B cell (primary cell): Measurements from ENCODE around the gene TNFAIP8L1. TPM values are rescaled to one million over a fixed set of nuclear protein-coding genes. Genes with fewer than 3 reads are reported as not detected.

Experiments used
- ATAC-seq: fragments of 200-7000 bp; cut with Tn5 transposase; one replicate; pipeline ENCODE4 v1.10.0; 2021; ENCODE audit warnings: low read depth, mild to moderate bottlenecking, moderate number of reproducible peaks, moderate library complexity
- CTCF ChIA-PET: fragments of 350-600 bp; sonication (Branson Sonifier 250); formaldehyde crosslinking; loops from one replicate; lab custom pipeline; 2021; ENCODE audit warnings: antibody characterized with exemption, inconsistent platforms; lab: Charles Lee
- POLR2A ChIA-PET: fragments of 350-600 bp; sonication (Branson Sonifier 250); formaldehyde crosslinking; loops from one replicate; lab custom pipeline; 2021; ENCODE audit warnings: antibody characterized with exemption; lab: Charles Lee
- DNase-seq: peaks from one replicate; pipeline ENCODE4 v3.0.0; 2013
- H2AFZ ChIP-seq: 2 replicates; pipeline ENCODE4 v1.6.1; 2012; ENCODE audit warnings: mild to moderate bottlenecking, low read depth, low read length; ENCODE audit not compliant: insufficient read depth, poor library complexity, severe bottlenecking
- H3K27ac ChIP-seq, 2 donors: 1 replicate in 1 of 2; 2 replicates in 1 of 2; pipeline ENCODE4 v1.5.1; 2012 to 2013; ENCODE audit warnings: low read length in 2 of 2, mild to moderate bottlenecking in 2 of 2, moderate library complexity in 1 of 2
- H3K27me3 ChIP-seq, 4 experiments: fragments of 200-600 bp in 1 of 4; sonication (generic) in 1 of 4; replicated peaks in 1 of 4; 1 replicate in 2 of 4; 2 replicates in 2 of 4; pipeline versions ENCODE4 v1.6.1 to v1.7.0; 2013 to 2016; ENCODE audit warnings: low read length in 3 of 4, mild to moderate bottlenecking in 2 of 4, mixed read lengths in 1 of 4, moderate library complexity in 1 of 4; ENCODE audit not compliant: insufficient read depth in 4 of 4, control insufficient read depth in 3 of 4; ENCODE audit errors: control extremely low read depth in 1 of 4
- H3K36me3 ChIP-seq, 2 experiments: replicated peaks in 1 of 2; 1 replicate in 1 of 2; 2 replicates in 1 of 2; pipeline versions ENCODE4 v1.6.1 to v1.7.1; 2013; ENCODE audit warnings: low read length in 1 of 2; ENCODE audit not compliant: insufficient read depth in 2 of 2, control insufficient read depth in 1 of 2; ENCODE audit errors: control extremely low read depth in 1 of 2, extremely low read depth in 1 of 2
- H3K4me1 ChIP-seq, 2 donors: fragments of 200-600 bp in 1 of 2; sonication (generic) in 1 of 2; 1 replicate in 1 of 2; 2 replicates in 1 of 2; pipeline versions ENCODE4 v1.5.1 to v1.6.1; 2013 to 2017; ENCODE audit warnings: low read length in 2 of 2; ENCODE audit not compliant: control insufficient read depth in 2 of 2, insufficient read depth in 2 of 2
- H3K4me2 ChIP-seq: replicated peaks from 2 replicates; pipeline ENCODE3; 2012; ENCODE audit warnings: mild to moderate bottlenecking, low read depth, low read length; ENCODE audit not compliant: poor library complexity, severe bottlenecking
- H3K4me3 ChIP-seq, 5 experiments: fragments of 200-600 bp in 1 of 5; sonication (generic) in 1 of 5; 1 replicate in 3 of 5; 2 replicates in 2 of 5; pipeline versions ENCODE4 v1.5.1 to v1.7.0; 2011 to 2016; ENCODE audit warnings: low read length in 4 of 5, mild to moderate bottlenecking in 4 of 5, low read depth in 2 of 5, control low read depth in 1 of 5, moderate library complexity in 1 of 5; ENCODE audit not compliant: insufficient read depth in 1 of 5; ENCODE audit errors: control extremely low read depth in 1 of 5, extremely low read depth in 1 of 5
- H3K79me2 ChIP-seq: fragments of 200-600 bp; sonication (generic); one replicate; pipeline ENCODE4 v1.6.0; 2016; ENCODE audit warnings: low read length; ENCODE audit not compliant: control insufficient read depth, insufficient read depth
- H3K9ac ChIP-seq: fragments of 200-600 bp; sonication (generic); 2 replicates; pipeline ENCODE4 v1.6.1; 2017; ENCODE audit warnings: mild to moderate bottlenecking, low read length, moderate library complexity
- H3K9me3 ChIP-seq, 3 donors: one replicate each; pipeline versions ENCODE4 v1.6.1 to v1.7.1; 2013; ENCODE audit warnings: low read length in 2 of 3; ENCODE audit not compliant: control insufficient read depth in 2 of 3, insufficient read depth in 1 of 3; ENCODE audit errors: control extremely low read depth in 1 of 3
- H4K20me1 ChIP-seq: 2 replicates; pipeline ENCODE4 v1.6.0; 2012; ENCODE audit warnings: mild to moderate bottlenecking, low read length; ENCODE audit not compliant: insufficient read depth, control insufficient read depth, poor library complexity, severe bottlenecking
- H3K27ac Mint-ChIP-seq: one replicate; pipeline ENCODE4 v1.8.0; 2021; ENCODE audit warnings: mixed read lengths
- H3K27me3 Mint-ChIP-seq: one replicate; pipeline ENCODE4 v1.8.0; 2021; ENCODE audit warnings: mixed read lengths
- H3K4me1 Mint-ChIP-seq: one replicate; pipeline ENCODE4 v1.8.0; 2021; ENCODE audit warnings: mixed read lengths
- H3K4me3 Mint-ChIP-seq: one replicate; pipeline ENCODE4 v1.8.0; 2021; ENCODE audit warnings: mixed read lengths
- H3K9me3 Mint-ChIP-seq: one replicate; pipeline ENCODE4 v1.8.0; 2022; ENCODE audit warnings: mixed read lengths; ENCODE audit not compliant: insufficient read depth
- EZH2 ChIP-seq: IDR thresholded peaks from 2 replicates; pipeline ENCODE4 v1.6.1; 2012; ENCODE audit warnings: borderline replicate concordance, low read depth, mild to moderate bottlenecking, moderate library complexity, low read length; ENCODE audit not compliant: insufficient read depth, poor library complexity, severe bottlenecking
- WGBS: methylation state at CpG from one replicate; pipeline ENCODE4 v1.1.5; 2013; ENCODE audit warnings: missing lambda C conversion rate; ENCODE audit not compliant: insufficient coverage; 5-methylcytosine and 5-hydroxymethylcytosine counted together
- intact Hi-C: fragments of 100-400 bp; cut with micrococcal nuclease; formaldehyde crosslinking; loops from one replicate; pipeline ENCODE4 v1.10.0; 2022
- polyA plus RNA-seq: library from polyadenylated mRNA; depleted of rRNA; stranded (reverse); fragments of >200 nt; gene quantifications from 2 replicates; pipeline ENCODE4 v1.2.3, GENCODE V29; 2012
- total RNA-seq, 2 donors: library from RNA; stranded (reverse); fragments of 120-200 nt in 1 of 2; gene quantifications; 1 replicate in 1 of 2; 2 replicates in 1 of 2; pipeline versions ENCODE4 v1.2.3 to v1.2.4, GENCODE V29; 2013 to 2022
- TF ChIP-seq, protein P1 (sequence below): fragments of 200-600 bp; IDR thresholded peaks from one replicate; pipeline ENCODE4 v1.8.0; 2022; ENCODE audit warnings: antibody characterized with exemption, mild to moderate bottlenecking

Gene TNFAIP8L1
- total and polyA plus RNA-seq, 2 donors (not counting 1 experiment from before 2014, with no cell fraction given): 9.1 to 20.9 TPM

- TF ChIP-seq EZH2: no peak
- TF ChIP-seq, protein P1, sequence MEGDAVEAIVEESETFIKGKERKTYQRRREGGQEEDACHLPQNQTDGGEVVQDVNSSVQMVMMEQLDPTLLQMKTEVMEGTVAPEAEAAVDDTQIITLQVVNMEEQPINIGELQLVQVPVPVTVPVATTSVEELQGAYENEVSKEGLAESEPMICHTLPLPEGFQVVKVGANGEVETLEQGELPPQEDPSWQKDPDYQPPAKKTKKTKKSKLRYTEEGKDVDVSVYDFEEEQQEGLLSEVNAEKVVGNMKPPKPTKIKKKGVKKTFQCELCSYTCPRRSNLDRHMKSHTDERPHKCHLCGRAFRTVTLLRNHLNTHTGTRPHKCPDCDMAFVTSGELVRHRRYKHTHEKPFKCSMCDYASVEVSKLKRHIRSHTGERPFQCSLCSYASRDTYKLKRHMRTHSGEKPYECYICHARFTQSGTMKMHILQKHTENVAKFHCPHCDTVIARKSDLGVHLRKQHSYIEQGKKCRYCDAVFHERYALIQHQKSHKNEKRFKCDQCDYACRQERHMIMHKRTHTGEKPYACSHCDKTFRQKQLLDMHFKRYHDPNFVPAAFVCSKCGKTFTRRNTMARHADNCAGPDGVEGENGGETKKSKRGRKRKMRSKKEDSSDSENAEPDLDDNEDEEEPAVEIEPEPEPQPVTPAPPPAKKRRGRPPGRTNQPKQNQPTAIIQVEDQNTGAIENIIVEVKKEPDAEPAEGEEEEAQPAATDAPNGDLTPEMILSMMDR: no peak
- Histone ChIP-seq H3K4me2 (no peak overlapping the region), H3K27ac (no peak overlapping the region), H3K9me3 (no peaks in the 10 kb centered on the region), H4K20me1 (no peaks in the 10 kb centered on the region), H3K9ac (no peak overlapping the region), H2AFZ (no peak overlapping the region), H3K79me2 (peaks cover 2% of the 10 kb centered on the region), H3K27me3 (no peaks in the 10 kb centered on the region), H3K4me1 (no peaks in the 10 kb centered on the region), H3K4me3 (no peak overlapping the region), H3K36me3 (peaks cover 10 to 86% of the 10 kb centered on the region in 2 experiments)
- intact Hi-C loops: no loop called here
- H3K27ac Mint-ChIP-seq: no peak overlapping the region
- H3K9me3 Mint-ChIP-seq: no peaks in the 10 kb centered on the region
- H3K27me3 Mint-ChIP-seq: no peaks in the 10 kb centered on the region
- no peaks in the 10 kb centered on the region for H3K4me1 Mint-ChIP-seq
- no peak overlapping the region for H3K4me3 Mint-ChIP-seq
- no peak for DNase-seq
- POLR2A ChIA-PET: no interaction called here
- WGBS: 98% methylated on average over 12 of the region's 14 CpGs
- no peak for ATAC-seq
- CTCF ChIA-PET: no interaction called here
Observed at GRCh38 chr19:4697304-4697703, 58.0 kb downstream of the TNFAIP8L1 start.

DNA sequence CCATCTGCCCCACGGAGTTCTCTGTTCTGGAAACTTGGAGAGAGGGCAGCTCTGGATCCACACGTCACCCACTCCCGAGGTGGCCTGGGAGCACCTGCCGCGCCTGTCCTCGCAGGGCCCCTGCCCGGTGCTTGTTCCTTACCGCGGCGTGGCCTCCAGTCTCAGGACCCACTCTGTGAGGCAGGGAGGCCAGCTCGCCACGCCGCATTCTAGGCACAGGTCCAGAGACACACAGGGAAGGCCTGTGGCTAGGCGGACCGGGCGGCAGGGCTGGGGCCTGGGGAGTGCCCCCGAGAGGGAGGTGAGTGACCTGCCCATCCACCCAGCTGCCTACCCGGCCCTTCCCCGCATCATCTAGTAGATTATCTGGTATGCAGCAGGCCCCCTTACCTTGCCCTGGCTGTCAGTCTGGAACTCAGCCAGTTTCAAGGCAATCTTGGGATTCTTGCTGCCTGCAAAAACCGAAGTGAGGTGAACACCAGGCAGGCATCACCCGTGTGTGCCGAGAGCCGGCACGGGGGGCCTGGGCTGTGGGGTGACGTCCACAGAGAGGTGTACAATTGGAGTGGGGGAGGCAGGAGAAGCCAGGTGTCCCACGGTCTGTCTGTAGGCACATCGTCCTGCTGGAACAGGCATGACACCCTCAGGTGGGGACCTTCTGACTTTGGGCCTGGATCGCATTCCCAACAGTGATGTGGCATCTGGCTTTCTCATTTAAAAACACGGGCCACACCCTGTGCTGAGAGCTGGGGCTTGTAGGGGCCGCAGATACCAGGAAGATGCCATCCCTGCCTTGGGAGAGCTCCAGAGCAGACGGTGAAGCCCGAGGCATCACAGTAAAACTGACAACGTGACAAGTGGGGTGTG lies 60.7 kb downstream of the TNFAIP8L1 start:
- Histone ChIP-seq H3K9ac (no peak overlapping the region), H3K4me3 (no peak overlapping the region), H3K9me3 (no peaks in the 10 kb centered on the region), H3K4me2 (no peak overlapping the region), H3K36me3 (peaks cover 14 to 75% of the 10 kb centered on the region in 2 experiments), H3K79me2 (peaks cover 2% of the 10 kb centered on the region), H3K4me1 (no peaks in the 10 kb centered on the region), H3K27me3 (no peaks in the 10 kb centered on the region), H4K20me1 (no peaks in the 10 kb centered on the region), H2AFZ (no peak overlapping the region), H3K27ac (no peak overlapping the region)
- H3K27me3 Mint-ChIP-seq: no peaks in the 10 kb centered on the region
- H3K27ac Mint-ChIP-seq: no peak overlapping the region
- H3K4me3 Mint-ChIP-seq: no peak overlapping the region
- intact Hi-C loops: no loop called here
- H3K9me3 Mint-ChIP-seq: no peaks in the 10 kb centered on the region
- no peaks in the 10 kb centered on the region for H3K4me1 Mint-ChIP-seq
- no peak for TF ChIP-seq EZH2
- TF ChIP-seq, protein P1: no peak
- ChIA-PET POLR2A (no interaction called here), CTCF (no interaction called here)
- ATAC-seq (no peak), DNase-seq (no peak)
- 98% methylated on average over 33 of the region's 33 CpGs for WGBS
